IMR-90 (cell line): ENCODE measurements around the gene OST4. TPM values are rescaled to one million over a fixed set of nuclear protein-coding genes. Genes with fewer than 3 reads are reported as not detected.

ENCODE experiments used
- ATAC-seq: fragments of 200-7000 bp; cut with Tn5 transposase; 2 replicates; pipeline ENCODE4 v1.9.1; 2020; ENCODE audit warnings: low read depth, mild to moderate bottlenecking, moderate library complexity
- BruUV-seq: library from RNA; stranded (reverse); fragments of 400-500 nt; replicated peaks from 2 replicates; lab custom pipeline; 2021; lab: Mats Ljungman, UMichigan
- CTCF ChIA-PET: fragments of 300-600 bp; formaldehyde crosslinking; extraction: SDS; loops from one replicate; lab custom pipeline; 2021; ENCODE audit warnings: antibody characterized with exemption; lab: Yijun Ruan, JAX
- POLR2A ChIA-PET: fragments of 300-600 bp; sonication (Branson Sonifier 250); formaldehyde crosslinking; loops from one replicate; lab custom pipeline; 2022; ENCODE audit warnings: antibody characterized with exemption; ENCODE audit not compliant: unreplicated experiment; lab: Charles Lee
- DNase-seq: peaks from one replicate; pipeline ENCODE4 v3.0.0; 2013
- H2AFZ ChIP-seq: replicated peaks from 2 replicates; pipeline ENCODE3; 2013; ENCODE audit warnings: low read length, mild to moderate bottlenecking; ENCODE audit not compliant: poor library complexity
- H2AK5ac ChIP-seq: 2 replicates; pipeline ENCODE4 v1.6.1; 2013; ENCODE audit warnings: low read depth, low read length, inconsistent platforms
- H2AK9ac ChIP-seq: replicated peaks from 2 replicates; pipeline ENCODE3; 2013; ENCODE audit warnings: mild to moderate bottlenecking, low read depth, low read length, moderate library complexity; ENCODE audit not compliant: poor library complexity
- H2BK120ac ChIP-seq: 2 replicates; pipeline ENCODE4 v1.6.1; 2013; ENCODE audit warnings: low read depth, low read length, inconsistent platforms
- H2BK15ac ChIP-seq: 3 replicates; pipeline ENCODE4 v1.6.1; 2013; ENCODE audit warnings: low read depth, low read length, inconsistent platforms
- H2BK20ac ChIP-seq: 2 replicates; pipeline ENCODE4 v1.6.1; 2013; ENCODE audit warnings: low read depth, mild to moderate bottlenecking, inconsistent platforms, low read length, moderate library complexity
- H2BK5ac ChIP-seq: 2 replicates; pipeline ENCODE4 v1.6.1; 2013; ENCODE audit warnings: mild to moderate bottlenecking, low read depth, low read length, inconsistent platforms; ENCODE audit not compliant: poor library complexity, severe bottlenecking
- H3K14ac ChIP-seq: replicated peaks from 2 replicates; pipeline ENCODE4 v1.6.1; 2013; ENCODE audit warnings: low read depth, low read length, inconsistent platforms
- H3K18ac ChIP-seq: 2 replicates; pipeline ENCODE4 v1.6.1; 2013; ENCODE audit warnings: low read depth, low read length, control low read depth
- H3K23ac ChIP-seq: 2 replicates; pipeline ENCODE4 v1.6.1; 2013; ENCODE audit warnings: low read depth, low read length, inconsistent platforms
- H3K27ac ChIP-seq: 2 replicates; pipeline ENCODE4 v1.5.1; 2013; ENCODE audit warnings: mild to moderate bottlenecking, control low read depth, low read length; ENCODE audit not compliant: insufficient read depth
- H3K27me3 ChIP-seq: 2 replicates; pipeline ENCODE4 v1.6.1; 2013; ENCODE audit warnings: low read length; ENCODE audit not compliant: control insufficient read depth, insufficient read depth
- H3K36me3 ChIP-seq: 2 replicates; pipeline ENCODE4 v1.6.1; 2013; ENCODE audit warnings: low read length, mixed read lengths; ENCODE audit not compliant: control insufficient read depth, insufficient read depth
- H3K4ac ChIP-seq: 2 replicates; pipeline ENCODE4 v1.6.1; 2013; ENCODE audit warnings: low read depth, low read length, inconsistent platforms
- H3K4me1 ChIP-seq: 2 replicates; pipeline ENCODE4 v1.6.1; 2013; ENCODE audit warnings: low read length, mixed read lengths; ENCODE audit not compliant: control insufficient read depth, insufficient read depth
- H3K4me2 ChIP-seq: 2 replicates; pipeline ENCODE4 v1.6.1; 2013; ENCODE audit warnings: low read depth, mild to moderate bottlenecking, control low read depth, low read length, moderate library complexity
- H3K4me3 ChIP-seq: 2 replicates; pipeline ENCODE4 v1.5.1; 2013; ENCODE audit warnings: low read depth, mild to moderate bottlenecking, control low read depth, low read length, moderate library complexity; ENCODE audit not compliant: insufficient read depth
- H3K56ac ChIP-seq: 2 replicates; pipeline ENCODE4 v1.6.1; 2013; ENCODE audit warnings: low read length, inconsistent platforms; ENCODE audit not compliant: insufficient read depth; ENCODE audit errors: extremely low read depth
- H3K79me1 ChIP-seq, 2 experiments: 2 replicates each; pipeline ENCODE4 v1.6.1; 2013; ENCODE audit warnings: low read length in 2 of 2, inconsistent platforms in 1 of 2, low read depth in 1 of 2
- H3K9ac ChIP-seq: 2 replicates; pipeline ENCODE4 v1.6.1; 2013; ENCODE audit warnings: low read depth, low read length, control low read depth
- H3K9me1 ChIP-seq: 2 replicates; pipeline ENCODE4 v1.6.1; 2013; ENCODE audit warnings: low read length, inconsistent platforms; ENCODE audit not compliant: insufficient read depth
- H3K9me3 ChIP-seq: 2 replicates; pipeline ENCODE4 v1.6.1; 2013; ENCODE audit warnings: low read length; ENCODE audit not compliant: control insufficient read depth, insufficient read depth
- H4K20me1 ChIP-seq: 2 replicates; pipeline ENCODE4 v1.6.1; 2013; ENCODE audit warnings: low read length, inconsistent platforms; ENCODE audit not compliant: insufficient read depth
- H4K5ac ChIP-seq: 2 replicates; pipeline ENCODE4 v1.6.1; 2013; ENCODE audit warnings: mild to moderate bottlenecking, low read depth, low read length, control low read depth
- H4K8ac ChIP-seq, 2 experiments: 2 replicates each; pipeline ENCODE4 v1.6.1; 2013; ENCODE audit warnings: low read depth in 2 of 2, low read length in 2 of 2, control low read depth in 1 of 2, inconsistent platforms in 1 of 2
- H4K91ac ChIP-seq: 2 replicates; pipeline ENCODE4 v1.6.1; 2013; ENCODE audit warnings: low read depth, low read length, inconsistent platforms; ENCODE audit not compliant: insufficient read depth
- CEBPB ChIP-seq: IDR thresholded peaks from 2 replicates; pipeline ENCODE4 v1.6.1; 2012; ENCODE audit warnings: low read depth, low read length, improper control_type of control experiment
- FOS ChIP-seq: fragments of 150-350 bp; IDR thresholded peaks from 2 replicates; pipeline ENCODE4 v1.6.1; 2016; ENCODE audit warnings: low read depth, low read length
- MAFK ChIP-seq: IDR thresholded peaks from 2 replicates; pipeline ENCODE4 v1.6.1; 2012; ENCODE audit warnings: low read depth, low read length, improper control_type of control experiment
- MAZ ChIP-seq: IDR thresholded peaks from 2 replicates; pipeline ENCODE4 v1.6.1; 2012; ENCODE audit warnings: low read depth, mild to moderate bottlenecking, low read length, improper control_type of control experiment, moderate library complexity, borderline replicate concordance
- MXI1 ChIP-seq: IDR thresholded peaks from 2 replicates; pipeline ENCODE4 v1.6.1; 2012; ENCODE audit warnings: low read depth, mild to moderate bottlenecking, low read length, moderate library complexity, borderline replicate concordance
- NFE2L2 ChIP-seq: fragments of 150-350 bp; IDR thresholded peaks from 2 replicates; pipeline ENCODE4 v1.6.1; 2016; ENCODE audit warnings: low read depth, mild to moderate bottlenecking, low read length
- POLR2A ChIP-seq: IDR thresholded peaks from 2 replicates; pipeline ENCODE4 v1.6.1; 2012; ENCODE audit warnings: mild to moderate bottlenecking, low read depth, low read length
- RAD21 ChIP-seq: IDR thresholded peaks from 2 replicates; pipeline ENCODE4 v1.6.1; 2012; ENCODE audit warnings: low read length, improper control_type of control experiment
- RCOR1 ChIP-seq: IDR thresholded peaks from 2 replicates; pipeline ENCODE4 v1.6.1; 2012; ENCODE audit warnings: mild to moderate bottlenecking, low read length, improper control_type of control experiment; ENCODE audit not compliant: insufficient replicate concordance
- RFX5 ChIP-seq: IDR thresholded peaks from 2 replicates; pipeline ENCODE4 v1.8.0; 2012; ENCODE audit warnings: low read depth, mild to moderate bottlenecking, low read length, moderate library complexity
- SMC3 ChIP-seq: fragments of 150-350 bp; IDR thresholded peaks from 2 replicates; pipeline ENCODE4 v1.6.1; 2016; ENCODE audit warnings: low read depth, mild to moderate bottlenecking, antibody characterized with exemption, low read length, moderate library complexity
- WGBS, 2 experiments: methylation state at CpG; one replicate each; pipeline versions ENCODE4 v1.1.5 to v1.1.7; 2013; ENCODE audit warnings: missing lambda C conversion rate in 2 of 2; ENCODE audit not compliant: insufficient read length in 1 of 2; ENCODE audit errors: extremely low coverage in 2 of 2; 5-methylcytosine and 5-hydroxymethylcytosine counted together
- dilution Hi-C: fragments of 300-500 bp; cut with HindIII; formaldehyde crosslinking; loops from one replicate; pipeline ENCODE4 v1.14.3; 2018; ENCODE audit warnings: low sequenced_read_pairs; ENCODE audit not compliant: unreplicated experiment
- in situ Hi-C: fragments of 300-500 bp; cut with MboI; formaldehyde crosslinking; loops from 3 replicates; pipeline ENCODE4 v1.14.3; 2019; ENCODE audit warnings: low sequenced_read_pairs, inconsistent platforms, mixed read lengths
- intact Hi-C: fragments of 100-400 bp; cut with micrococcal nuclease; formaldehyde crosslinking; loops from 2 replicates; pipeline ENCODE4 v1.10.0; 2022
- polyA plus RNA-seq, 3 experiments: library from polyadenylated mRNA; depleted of rRNA; stranded (reverse); fragments of >200 nt; gene quantifications; 2 replicates each; pipeline ENCODE4 v1.2.3, GENCODE V29; 2012; ENCODE audit warnings: low replicate concordance in 1 of 3
- total RNA-seq: library from RNA; depleted of rRNA; stranded (reverse); fragments of >200 nt; gene quantifications from 2 replicates; pipeline ENCODE4 v1.2.3, GENCODE V29; 2012
- TF ChIP-seq, protein P1 (sequence below): fragments of 150-350 bp; IDR thresholded peaks from 2 replicates; pipeline ENCODE4 v1.6.1; 2016; ENCODE audit warnings: low read depth, mild to moderate bottlenecking, low read length, moderate library complexity, borderline replicate concordance
- TF ChIP-seq, protein P2 (sequence below): fragments of 150-350 bp; IDR thresholded peaks from 2 replicates; pipeline ENCODE4 v1.6.1; 2017; ENCODE audit warnings: mild to moderate bottlenecking, antibody characterized with exemption, low read length, low read depth

Gene OST4
- total and polyA plus RNA-seq, 2 of the 4 experiments (the other 2 are of a cell fraction), result 386 to 806 TPM

DNA sequence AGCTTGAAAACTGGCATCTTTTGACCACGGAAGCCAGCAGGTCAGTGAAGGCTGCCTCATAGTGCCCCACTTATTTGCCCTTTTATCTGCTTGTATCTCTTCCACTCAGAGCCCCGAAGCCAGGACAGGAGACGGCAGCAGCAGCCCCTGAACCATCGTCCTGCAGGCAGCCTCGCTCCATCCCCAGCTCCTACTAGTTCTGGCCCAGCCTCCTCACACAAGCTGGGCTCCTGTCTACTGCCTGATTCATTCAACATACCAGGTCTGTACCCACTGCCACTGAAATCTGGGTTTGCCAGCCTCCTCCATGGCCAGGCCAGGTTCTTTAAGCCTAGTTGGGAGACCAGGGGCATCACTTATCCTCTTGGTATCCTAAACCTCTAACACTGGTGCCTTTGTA, 4.1 kb downstream of the OST4 start:
- H2AFZ ChIP-seq, result no peak overlapping the region
- TF ChIP-seq MXI1 (no peak), FOS (no peak), SMC3 (no peak), NFE2L2 (no peak), POLR2A (no peak), MAFK (no peak), RAD21 (no peak), RFX5 (no peak), RCOR1 (no peak), MAZ (no peak), CEBPB (no peak)
- TF ChIP-seq, protein P1, sequence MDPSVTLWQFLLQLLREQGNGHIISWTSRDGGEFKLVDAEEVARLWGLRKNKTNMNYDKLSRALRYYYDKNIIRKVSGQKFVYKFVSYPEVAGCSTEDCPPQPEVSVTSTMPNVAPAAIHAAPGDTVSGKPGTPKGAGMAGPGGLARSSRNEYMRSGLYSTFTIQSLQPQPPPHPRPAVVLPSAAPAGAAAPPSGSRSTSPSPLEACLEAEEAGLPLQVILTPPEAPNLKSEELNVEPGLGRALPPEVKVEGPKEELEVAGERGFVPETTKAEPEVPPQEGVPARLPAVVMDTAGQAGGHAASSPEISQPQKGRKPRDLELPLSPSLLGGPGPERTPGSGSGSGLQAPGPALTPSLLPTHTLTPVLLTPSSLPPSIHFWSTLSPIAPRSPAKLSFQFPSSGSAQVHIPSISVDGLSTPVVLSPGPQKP, result no peak
- TF ChIP-seq, protein P2, sequence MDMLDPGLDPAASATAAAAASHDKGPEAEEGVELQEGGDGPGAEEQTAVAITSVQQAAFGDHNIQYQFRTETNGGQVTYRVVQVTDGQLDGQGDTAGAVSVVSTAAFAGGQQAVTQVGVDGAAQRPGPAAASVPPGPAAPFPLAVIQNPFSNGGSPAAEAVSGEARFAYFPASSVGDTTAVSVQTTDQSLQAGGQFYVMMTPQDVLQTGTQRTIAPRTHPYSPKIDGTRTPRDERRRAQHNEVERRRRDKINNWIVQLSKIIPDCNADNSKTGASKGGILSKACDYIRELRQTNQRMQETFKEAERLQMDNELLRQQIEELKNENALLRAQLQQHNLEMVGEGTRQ, result no peak
- H3K27me3 ChIP-seq, result no peaks in the 10 kb centered on the region
- H2BK120ac ChIP-seq, result no peak overlapping the region
- no peak overlapping the region for H3K56ac ChIP-seq
- CTCF ChIA-PET, result no interaction called here
- dilution Hi-C loops (no loop called here), in situ Hi-C loops (no loop called here), intact Hi-C loops (no loop called here)
- peaks cover 20% of the 10 kb centered on the region for H4K20me1 ChIP-seq
- H3K14ac ChIP-seq, result no peak overlapping the region
- peaks cover 35% of the 10 kb centered on the region for H3K36me3 ChIP-seq
- no peak overlapping the region for H3K27ac ChIP-seq
- no peak overlapping the region for H3K4me3 ChIP-seq
- H4K5ac ChIP-seq, result no peak overlapping the region
- no peak overlapping the region for H2AK9ac ChIP-seq
- no peak overlapping the region for H4K8ac ChIP-seq
- H2BK20ac ChIP-seq, result no peak overlapping the region
- H3K23ac ChIP-seq, result no peak overlapping the region
- H3K9me1 ChIP-seq, result peaks cover 31% of the 10 kb centered on the region; the same call in 1 of the 2 replicates
- no peak overlapping the region for H3K9ac ChIP-seq
- H3K79me1 ChIP-seq, result peaks cover 58 to 81% of the 10 kb centered on the region in 2 experiments
- no TSS peak for BruUV-seq
- POLR2A ChIA-PET, result interaction anchor here (1.3 kb wide), 1 partner anchor 9 kb away, joined by 3 read pairs; no protein-coding TSS in a partner anchor
- H3K4me2 ChIP-seq, result no peak overlapping the region
- peaks cover 18% of the 10 kb centered on the region; the same call in 1 of the 2 replicates for H3K4me1 ChIP-seq
- DNase-seq (no peak), ATAC-seq (no peak)
- H3K4ac ChIP-seq, result no peak overlapping the region
- H2BK5ac ChIP-seq, result no peak overlapping the region
- no peak overlapping the region for H2BK15ac ChIP-seq
- no peak overlapping the region for H3K18ac ChIP-seq
- H4K91ac ChIP-seq, result no peak overlapping the region
- H3K9me3 ChIP-seq, result no peaks in the 10 kb centered on the region
- WGBS, 2 experiments, result 94% methylated on average over 3 of the region's 5 CpGs; no CpG with 5 or more reads in 1 of the 2 experiments
- H2AK5ac ChIP-seq, result no peak overlapping the region
